Left hindlimb (tissue), 1 donor: ENCODE measurements around the gene NYAP1.

Experiments used
- DNase-seq: peaks from one replicate; pipeline ENCODE4 v3.0.0-alpha.2; 2018

NYAP1 gene

DNA sequence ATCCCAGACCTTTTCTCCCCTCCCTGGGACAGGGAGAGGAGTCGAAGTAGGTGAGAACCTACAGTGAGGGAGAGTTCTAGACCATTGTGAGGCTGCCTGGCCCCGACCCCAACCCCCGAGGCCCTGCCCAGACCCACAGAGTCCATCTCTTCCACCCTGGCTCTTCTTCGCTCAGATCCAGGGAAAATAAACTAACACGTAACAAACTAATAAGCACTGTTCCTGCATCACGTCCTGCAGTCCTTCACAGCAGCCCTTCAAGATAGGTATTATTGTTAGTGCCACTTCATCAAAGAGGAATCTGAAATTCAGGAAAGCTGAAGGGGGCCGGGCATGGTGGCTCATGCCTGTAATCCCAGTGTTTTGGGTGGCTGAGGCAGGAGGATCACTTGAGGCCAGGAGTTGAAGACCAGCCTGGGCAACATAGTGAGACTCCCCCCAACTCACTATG, 19.5 kb upstream of the NYAP1 start, which contains the start of gene SPACDR:
SPACDR (minus strand) TSS at position 51 of the 451 bp plus-strand sequence. CDS start 235 bp downstream, outside the sequence.
- no peak for DNase-seq

GRCh38 chr7:100464791-100465190, 18.9 kb upstream of the NYAP1 start:
- DNase-seq: no peak

DNA sequence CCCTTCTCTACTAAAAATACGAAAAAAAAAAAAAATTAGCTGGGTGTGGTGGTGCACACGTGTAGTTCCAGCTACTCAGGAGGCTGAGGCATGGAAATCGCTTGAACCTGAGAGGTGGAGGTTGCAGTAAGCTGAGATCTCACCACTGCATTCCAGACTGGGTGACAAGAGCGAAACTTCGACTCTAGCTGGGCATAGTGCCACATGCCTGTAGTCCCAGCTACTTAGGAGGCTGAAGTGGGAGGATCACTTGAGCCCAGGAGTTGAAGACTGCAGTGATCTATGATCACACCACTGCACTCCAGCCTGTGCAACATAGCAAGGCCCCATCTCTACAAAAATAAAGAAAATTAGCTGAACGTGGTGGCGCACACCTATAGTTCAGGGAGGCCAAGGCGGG, 18.4 kb upstream of the NYAP1 start:
- no peak for DNase-seq

DNA sequence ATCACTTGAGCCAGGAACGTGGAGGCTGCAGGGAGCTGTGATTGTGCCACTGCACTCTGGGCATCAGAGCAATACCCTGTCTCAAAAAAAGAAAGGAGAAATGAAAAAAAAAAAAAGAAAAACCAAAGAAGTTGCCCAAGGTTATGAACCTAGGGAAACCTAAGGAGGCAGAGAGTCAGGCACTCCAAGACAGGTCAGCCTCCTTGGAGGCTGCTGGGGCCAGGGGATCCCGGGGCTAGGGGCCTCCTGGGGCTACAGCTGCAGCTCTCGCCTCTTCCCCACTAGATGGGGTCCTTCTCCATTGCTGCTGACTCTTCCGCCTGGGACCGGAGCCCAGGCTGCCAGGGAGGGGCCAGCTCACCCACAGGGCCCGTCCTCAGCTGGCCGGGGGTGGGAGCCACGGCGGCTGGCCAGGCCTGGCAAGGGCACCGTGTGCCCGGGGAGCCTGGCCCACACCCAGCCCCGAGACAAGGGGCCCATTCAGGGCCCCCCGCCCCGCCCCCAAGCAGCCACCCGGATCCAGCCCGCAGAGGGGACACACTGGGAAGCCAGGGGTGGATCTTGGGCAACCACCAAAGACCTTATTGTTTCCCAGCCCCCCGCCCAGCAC, 17.9 kb upstream of the NYAP1 start:
- peak; percentile 89 for DNase-seq

DNA sequence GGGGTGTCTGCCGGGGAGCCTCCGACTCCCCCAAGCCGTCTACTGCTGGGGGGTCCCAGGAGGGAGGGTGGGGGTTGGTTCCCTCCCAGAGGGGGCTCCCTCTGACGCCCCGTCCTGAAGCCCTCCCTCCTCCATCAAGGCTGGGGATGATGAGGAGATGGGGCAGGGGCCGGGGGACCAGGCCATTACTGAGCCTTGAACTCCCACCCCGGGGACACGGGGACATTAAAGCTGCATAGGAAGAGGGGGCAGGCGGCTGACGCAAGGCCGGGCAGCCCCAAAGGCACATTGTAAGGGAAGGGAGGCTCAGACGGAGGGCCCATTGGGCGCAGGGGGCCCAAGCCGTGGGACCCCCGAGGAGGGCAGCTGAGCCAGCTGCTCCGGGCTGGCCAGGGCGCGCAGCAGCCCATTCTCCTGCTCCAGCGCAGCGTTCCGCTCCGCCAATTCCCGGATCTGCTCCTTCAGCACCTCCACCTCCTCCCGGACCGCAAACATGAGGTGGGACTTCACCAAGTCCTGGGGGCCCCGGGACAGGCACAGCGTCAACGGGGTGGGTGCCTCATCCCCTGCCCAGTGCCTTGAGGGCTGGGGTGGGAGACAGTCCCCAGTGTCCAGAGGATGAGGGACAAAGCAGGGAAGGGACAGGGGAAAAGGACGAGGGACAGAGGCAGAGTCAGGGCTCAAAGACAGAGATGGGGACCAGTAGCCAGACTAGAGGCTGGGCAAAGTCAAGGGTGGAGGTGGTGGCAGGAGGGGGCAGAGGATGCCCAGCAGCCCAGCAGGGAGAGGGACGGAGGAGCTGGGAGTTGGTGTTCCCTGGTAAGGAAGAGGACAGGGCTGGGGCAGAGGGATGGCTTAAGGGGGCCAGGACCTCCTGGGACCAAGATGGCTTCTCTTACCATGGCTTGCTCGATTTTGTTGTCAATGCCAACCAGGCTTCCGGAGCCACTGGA, 16.8 kb upstream of the NYAP1 start:
- DNase-seq: no peak

DNA sequence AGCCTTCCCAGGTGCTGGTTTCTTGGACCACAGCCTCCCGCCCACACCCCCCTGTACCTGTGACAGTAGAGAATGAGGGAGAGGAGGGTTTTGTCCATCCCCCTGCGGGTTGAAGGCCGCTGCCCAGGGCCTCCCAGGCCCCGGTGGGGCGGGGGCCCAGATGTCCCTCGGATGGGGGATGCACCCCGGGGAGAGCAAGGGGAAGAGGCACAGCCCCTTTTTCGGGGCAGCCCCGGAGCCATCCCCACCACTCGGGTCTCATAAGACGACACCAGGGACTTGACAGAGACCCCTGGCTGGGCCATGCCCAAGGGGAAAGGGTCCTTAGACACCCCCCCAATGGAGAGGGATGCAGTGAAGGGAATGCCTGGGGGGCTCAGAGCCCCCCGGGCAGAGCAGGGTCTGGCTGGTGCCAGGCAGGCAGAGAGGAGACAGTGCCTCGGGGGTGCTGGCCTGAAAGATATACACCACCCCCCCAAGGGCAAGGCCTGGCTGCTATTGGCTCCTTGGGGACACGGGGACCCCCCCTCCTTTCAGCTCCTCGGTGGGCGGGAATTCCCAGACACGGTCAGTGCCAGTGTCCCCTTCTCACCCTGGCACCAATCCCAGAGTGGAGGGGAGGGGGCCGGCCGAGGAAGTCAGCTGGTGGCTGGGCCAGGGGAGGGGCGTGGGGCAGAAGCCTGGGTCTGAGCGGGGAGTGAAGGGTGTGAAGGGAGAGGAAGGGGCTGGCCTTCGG, 15.9 kb upstream of the NYAP1 start:
- DNase-seq: no peak

DNA sequence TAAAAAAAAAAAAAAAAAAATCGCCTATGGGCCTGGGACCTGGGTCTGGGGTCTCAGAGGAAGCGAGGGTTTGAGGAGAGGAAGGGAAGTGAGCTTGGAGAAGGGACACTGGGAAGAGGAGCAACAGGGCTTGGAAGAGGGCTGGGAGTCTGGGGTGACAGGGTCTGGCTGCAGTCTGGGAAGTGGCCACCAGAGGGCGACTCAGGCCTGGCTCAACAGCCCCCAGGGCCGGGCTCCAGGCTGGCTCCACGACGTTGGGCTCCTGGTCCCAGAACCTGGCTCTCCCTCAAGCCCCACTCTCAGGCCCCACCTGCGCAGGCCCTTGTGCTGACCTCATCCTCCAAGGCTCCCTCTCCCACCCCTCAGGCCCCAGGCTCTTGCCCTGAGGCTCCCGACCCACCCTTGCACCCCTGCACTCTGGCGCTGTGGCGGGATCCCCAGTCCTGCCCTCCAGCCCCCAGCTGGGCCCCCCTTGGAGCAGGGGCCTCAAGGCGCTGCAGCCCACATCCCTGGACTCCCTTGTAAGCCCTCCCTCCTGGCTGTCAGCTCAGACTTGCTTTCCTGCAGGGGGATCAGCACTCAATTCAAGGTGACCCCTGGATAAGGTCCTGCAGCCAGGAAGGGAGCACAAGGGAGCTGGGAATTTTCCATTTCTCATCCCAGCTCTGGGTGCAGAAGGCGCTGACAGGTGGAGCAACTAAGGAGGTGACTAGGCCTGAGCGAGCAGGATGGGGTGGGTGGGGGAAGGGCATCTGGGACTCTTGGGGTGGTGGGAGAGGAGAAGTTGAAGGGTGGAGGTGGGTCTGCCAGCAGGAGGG, 14.3 kb upstream of the NYAP1 start:
- DNase-seq: peak; percentile 88

GRCh38 chr7:100471021-100471420, 12.7 kb upstream of the NYAP1 start:
- DNase-seq: no peak

DNA sequence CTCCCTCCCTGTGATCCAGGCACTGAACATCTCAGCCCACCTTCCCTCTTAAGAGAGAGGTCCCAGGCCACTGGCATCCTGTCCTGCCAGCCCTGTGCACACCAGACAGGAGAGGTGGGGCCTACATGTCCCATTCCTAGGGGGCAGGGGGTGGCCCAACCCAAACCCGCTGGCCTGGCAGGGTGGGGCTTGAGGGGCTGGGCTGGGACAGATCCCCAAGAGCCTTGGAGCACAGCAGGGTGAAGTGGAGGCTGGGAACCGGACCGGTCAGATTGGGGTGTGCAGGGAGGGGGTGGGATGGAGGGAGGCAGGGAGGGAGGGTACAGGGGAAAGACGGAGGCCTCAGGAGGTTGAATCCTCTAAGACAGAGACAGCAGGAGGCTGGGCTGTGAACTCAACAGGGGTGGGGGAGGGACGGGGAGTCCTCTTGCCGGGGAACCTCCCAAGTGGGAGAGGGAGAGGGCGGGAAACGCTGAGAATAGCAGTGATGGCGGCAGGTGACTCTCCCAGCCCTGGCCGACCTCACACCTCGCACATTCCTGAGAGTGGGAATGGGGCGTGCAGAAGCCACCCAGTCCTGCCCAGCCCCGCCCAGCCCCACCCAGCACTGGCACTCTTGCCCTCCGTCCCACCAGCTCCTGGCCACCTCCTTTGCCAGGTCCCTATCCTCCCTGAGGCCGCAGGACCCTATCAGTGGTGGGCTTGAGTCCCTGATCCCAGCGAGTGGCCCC, 11.4 kb upstream of the NYAP1 start:
- DNase-seq: no peak

- no peak for DNase-seq
These were observed 10.8 kb upstream of the NYAP1 start for GRCh38 chr7:100472854-100473499.

- peak; percentile 74 for DNase-seq
These were observed 8.2 kb upstream of the NYAP1 start for GRCh38 chr7:100475549-100475948.

GRCh38 chr7:100476101-100476780, 7.5 kb upstream of the NYAP1 start:
- DNase-seq: no peak

- DNase-seq: no peak
These were observed 6.5 kb upstream of the NYAP1 start for GRCh38 chr7:100476903-100477870.

DNA sequence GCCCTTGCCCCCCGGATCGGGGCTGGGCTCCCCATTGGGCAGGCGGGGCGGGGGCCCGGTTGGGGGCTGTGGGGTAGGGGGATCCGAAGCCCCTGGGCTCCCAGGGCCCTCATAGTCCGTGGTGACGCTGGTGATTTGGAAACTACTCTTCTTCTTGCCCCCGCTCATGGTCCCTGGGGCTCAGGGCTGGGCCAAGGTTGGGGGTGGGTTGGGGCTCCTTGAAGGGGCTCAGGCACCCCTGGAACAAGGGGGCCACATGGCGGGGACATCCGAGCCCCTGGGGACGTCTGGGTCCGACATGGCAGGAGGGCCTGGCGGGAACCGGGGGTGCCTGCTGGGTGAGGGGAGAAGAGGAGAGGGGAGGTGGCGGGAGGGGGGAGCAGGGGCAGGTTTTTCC, 5.9 kb upstream of the NYAP1 start:
- DNase-seq: no peak

- DNase-seq: peak; percentile 99
These were observed 4.6 kb upstream of the NYAP1 start, which contains the start of gene TSC22D4 for GRCh38 chr7:100478958-100479660. Gene TSC22D4 (minus strand): TSS chr7:100479214. CDS start chr7:100478038, 1,176 bp downstream.

DNA sequence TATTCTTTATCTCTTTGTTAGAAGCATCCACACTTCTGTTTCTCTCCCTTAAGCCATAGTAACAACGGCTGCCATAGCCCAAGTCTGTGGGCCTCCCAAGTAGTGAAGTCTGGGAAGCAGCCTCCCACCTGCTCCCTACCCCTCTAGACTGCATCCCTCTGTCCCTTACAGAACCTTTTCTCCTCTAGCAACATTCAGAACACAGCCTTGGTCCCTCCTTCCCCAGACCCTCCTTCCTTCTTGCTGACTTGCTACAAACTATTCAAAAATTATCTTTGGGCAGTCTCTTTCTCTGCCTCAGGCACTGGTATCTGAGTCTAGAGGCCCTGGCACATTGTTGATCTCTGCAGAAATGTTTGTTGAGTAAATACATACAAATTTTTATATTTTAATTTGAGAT, 2.3 kb upstream of the NYAP1 start:
- no peak for DNase-seq

GRCh38 chr7:100482728-100483089, 1.0 kb upstream of the NYAP1 start:
- no peak for DNase-seq

DNA sequence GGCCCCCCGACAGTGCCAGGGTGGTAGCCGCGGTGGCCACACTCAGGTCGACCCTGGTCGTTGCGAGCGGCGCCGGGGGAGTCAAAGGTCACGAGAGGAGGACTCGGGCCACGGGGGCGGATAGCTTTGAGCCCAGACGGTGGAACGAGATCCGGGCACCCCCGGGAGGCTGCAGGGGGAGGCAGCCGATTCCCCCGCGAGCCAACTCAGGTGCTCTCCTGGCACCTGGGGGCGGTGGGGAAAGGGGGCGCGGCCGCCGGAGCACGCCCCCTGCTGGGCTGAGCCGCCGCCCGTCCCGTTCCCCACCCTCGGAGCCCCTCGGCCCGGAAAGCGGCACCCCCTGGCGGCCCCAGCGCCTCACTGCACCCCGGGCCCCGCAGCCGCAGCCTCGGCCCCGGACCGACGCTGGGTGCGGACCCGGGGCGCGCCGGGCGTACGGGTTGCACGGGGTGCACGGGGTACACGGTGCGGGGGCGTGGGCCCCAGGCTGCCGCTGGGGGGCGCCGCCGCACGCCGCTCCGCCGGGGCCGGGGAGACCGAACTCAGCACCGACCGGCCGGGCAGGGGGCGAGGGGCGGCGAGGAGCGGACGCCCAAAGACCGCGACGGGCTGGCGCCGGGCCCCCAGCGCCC, 521 bp upstream of the NYAP1 start:
- DNase-seq: peak; percentile 78
